GM19193 (cell line): Measurements from ENCODE around the gene CSF1R.

Experiments
- POLR2A ChIP-seq: IDR thresholded peaks from 4 replicates; pipeline ENCODE4 v1.6.1; 2011; ENCODE audit not compliant: insufficient read depth, insufficient read length; ENCODE audit errors: extremely low read depth

Gene CSF1R

DNA sequence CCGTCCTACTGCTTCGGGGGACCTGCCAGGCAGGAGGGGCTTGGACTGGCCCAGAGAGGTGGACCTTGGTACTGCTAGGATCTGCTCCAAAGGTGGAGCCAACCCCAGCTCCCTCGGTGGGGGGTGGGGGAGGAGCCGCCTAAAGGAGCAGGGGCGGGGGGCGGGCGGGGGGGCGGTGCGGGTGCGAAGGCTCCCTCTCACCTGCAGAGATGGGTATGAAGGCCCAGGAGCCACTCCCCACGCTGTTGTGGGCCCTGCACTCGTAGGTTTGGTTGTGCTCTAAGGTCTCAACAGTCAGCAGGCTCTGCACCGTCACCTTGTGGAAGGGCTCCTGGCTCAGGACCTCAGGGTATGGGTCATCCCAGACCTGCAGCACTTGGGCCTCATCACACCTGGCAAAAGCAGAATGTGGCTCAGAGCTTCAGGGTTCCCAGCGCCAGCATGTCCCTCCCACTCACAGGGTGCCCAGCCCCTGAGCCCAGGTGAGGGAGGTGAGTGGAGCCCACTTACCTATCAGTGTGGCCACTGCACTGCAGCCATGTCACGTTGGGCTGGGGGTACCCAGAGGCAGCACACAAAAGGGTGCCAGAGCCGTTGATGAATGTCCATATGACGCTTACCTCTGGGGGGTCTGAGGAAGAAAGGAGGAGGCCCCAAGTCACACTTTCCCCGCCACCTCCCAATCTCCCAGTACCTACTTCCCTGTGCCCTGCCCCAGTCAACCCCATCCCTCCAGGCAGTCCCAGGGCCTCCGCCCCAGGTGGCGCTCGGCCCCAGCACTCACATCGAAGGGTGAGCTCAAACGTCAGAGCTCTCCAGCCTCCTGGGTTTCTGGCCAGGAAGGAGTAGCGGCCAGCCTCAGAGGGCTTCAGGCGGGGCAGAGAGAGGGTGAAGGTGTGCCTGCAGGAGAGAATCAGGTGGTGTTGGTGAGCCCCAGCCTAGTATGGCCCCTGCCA is 16.4 kb downstream of the CSF1R start:
- no peak for TF ChIP-seq POLR2A

DNA sequence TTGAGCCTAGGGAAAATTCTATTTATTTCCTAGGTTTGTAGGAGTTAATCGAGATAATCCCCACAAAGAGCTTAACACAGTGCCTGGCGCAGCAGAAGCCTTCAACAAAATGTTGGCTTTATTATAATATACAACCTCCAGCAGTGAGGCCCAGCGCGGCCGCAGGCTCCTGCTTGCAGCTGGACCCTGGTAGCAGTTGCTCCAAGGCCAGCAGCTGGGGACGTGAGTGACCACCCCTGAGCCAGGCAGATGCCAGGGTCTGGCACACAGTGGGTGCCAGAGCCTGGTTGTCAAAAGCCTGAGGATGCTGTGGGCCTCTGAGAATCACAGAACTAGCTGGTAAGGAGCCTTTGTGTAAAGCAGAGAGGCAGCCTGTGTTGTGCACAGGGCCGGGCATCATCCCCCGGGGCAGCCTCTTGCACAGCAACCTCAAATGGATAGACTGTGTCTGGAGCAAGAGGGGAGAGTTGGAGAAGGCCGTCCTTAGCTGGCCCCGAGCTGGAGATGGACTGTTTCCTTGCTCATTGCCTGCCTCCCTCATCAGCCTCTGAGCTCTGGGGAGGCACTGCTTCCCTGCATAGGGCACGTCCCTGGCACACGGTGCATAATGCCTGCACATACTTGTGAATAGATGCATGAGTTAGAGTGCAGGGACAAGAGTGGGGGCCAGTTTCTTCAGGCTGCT is 17.3 kb downstream of the CSF1R start:
- no peak for TF ChIP-seq POLR2A

DNA sequence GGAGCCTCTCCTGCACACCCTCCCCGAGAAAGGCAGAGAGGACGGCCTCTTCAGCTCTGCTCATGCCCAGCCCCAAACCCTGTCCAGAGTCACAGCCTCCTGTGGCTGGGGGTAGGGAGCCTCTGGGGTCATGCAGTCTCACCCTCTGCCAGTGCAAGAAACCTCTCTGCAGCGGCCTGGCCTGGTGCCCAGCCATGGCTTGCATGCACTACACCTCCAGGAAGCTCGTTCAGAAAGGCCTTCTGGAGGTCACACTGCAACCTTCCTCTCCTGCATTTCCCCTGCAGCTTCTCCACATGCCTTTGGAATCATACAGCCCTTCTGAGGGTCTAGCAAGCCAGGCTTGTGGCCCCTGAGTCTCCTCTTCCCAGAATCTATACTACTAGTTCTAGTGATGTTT is 17.9 kb downstream of the CSF1R start:
- TF ChIP-seq POLR2A = no peak

DNA sequence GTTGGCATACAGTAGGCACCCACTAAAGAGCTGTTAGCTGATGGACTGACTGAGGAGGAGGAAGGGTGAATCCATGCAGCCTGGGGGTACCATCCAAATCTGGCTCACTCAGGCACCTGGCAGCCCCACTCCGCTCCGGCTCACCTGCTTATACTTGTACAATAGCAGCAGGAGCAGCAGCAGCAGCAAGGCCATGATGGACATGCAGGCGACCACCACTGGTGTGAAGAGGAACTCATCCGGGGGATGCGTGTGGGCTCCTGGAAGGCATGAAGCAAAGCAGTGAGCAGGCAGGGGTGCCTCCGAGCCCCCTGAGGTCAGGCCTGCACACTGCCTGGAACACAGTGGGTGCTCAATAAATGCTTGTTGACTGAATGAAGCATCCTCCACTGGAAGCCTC is 18.3 kb downstream of the CSF1R start:
- TF ChIP-seq POLR2A = no peak

DNA sequence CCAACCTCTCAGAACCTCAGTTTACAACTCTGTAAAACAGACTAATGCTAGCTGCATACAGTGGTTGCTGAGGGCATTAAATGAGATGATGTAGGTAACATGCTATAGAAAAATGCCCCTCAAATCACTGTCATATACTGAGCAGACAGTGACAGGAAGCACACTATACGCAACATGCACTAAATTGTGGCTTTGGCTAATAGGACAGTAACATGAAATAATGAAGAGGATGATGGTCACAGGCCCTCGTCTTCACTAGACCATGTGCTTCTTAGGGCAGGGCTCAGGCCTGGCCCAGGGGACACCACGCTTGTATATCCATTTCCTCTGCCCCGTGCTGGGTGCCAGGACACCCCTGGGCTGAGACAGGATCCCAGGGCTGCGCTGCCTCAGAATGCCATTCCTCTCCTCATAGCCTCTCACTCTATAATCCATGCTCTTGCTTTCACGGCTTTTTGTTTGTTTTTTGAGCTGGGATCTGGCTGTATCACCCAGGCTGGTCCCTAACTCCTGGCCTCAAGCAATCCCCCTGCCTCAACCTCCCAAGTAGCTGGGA is 18.9 kb downstream of the CSF1R start:
- TF ChIP-seq POLR2A = no peak

DNA sequence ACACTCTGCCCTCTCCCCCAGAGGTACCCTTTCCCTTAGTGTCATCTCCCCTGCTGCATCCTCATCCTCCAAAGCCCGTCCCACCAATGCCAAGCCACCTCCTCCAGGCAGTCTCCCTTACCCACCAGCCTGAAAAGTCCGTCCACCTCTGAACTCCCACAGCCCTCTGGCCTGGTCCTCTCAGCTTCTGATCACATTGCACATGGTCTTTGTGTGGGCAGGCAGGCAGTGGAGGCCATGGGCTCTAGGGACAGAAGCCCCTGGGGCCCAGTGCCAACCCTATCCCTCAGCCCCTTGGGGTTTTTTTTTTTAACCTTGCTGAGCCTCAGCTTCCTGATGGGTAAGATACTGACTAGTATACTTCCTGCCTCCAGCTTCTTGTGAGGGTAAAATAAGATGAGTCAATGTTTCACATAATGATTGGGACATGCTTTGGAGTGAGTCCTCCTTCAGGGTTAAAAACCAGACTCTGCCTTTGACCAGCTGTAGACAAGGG is 19.4 kb downstream of the CSF1R start:
- TF ChIP-seq POLR2A = no peak

DNA sequence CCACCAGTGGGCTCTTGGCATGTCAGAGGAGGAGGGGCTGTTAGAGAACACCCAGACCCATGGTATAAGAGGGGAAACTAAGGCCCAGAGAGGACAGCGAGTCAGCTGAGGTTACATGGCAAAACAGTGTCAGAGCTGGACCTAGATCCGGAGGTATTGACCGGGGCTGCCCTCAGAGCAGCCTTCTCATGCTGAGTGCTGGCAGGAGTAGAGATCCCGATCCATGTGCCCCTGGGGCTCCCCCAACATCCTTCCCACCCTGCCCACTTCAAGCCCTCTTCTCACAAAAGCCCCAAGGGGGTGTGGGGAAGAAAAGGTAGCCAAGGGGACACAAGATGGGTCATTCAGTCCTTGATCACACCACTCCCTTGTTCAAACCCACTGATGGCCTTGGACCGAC is 19.9 kb downstream of the CSF1R start:
- no peak for TF ChIP-seq POLR2A

DNA sequence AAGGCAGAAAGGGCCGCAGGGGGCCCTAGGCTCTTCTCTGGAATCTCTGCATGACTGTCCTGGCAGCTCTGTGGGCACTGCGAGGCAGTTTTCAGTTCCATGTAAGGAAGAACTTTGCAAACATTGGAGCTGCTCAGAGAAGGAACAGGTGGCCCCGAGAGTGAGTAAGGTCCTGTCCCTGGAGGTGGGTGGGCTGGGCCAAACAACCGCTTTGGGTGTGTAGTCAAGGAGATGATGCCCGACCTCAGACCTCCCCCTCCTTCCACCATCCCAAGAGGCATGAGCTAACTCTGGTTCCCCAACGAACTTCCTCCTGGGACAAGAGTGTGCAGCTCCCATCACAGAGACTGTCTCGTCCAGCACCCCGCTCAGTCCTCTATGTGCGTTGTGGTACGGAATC is 20.5 kb downstream of the CSF1R start:
- TF ChIP-seq POLR2A = no peak

DNA sequence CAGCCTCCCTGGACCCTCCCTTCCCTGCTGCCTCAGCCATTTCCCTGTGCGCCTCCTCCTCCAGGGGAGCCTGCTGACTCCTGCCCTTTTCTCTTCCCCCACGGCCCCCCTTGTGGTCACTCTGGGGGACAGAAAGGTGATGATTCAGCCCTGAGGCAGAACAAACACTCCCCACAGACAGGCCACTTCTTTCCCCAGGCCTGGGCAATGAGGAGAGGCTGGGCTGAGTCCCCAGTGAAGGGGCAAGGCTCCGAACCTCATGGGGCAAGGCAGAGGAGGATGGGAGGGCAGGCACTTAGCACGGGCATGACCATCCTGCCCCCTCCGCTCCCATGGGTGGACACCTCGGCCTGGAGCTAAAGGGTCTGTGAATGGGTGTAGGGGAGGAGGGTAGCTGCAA is 21.0 kb downstream of the CSF1R start:
- TF ChIP-seq POLR2A = no peak

DNA sequence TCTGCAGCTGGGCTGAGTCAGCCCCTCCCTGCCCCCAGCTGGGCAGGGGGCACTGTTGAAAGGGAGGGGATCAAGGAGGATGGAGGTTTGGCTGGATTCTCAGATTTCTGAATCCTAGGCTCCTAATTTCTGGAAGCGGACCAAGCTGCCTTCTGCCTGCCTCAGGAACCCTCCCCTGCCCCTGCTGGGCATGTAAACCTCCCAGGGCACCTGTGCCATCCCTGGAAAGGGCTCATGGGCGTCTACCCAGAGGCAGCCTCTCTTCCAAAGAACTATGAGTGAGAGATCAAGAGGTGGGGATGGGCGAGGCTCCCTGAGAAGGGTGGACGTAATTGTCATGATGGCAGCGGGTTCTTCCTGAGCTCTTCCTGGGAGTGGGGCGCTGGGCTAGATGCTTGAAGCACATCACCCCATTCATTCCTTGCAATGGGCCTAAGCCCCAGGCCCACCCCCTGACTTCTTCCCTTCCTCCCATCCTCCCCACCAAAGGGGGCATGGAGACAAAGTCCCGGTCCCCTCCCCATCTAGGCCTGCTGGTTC is 21.6 kb downstream of the CSF1R start:
- no peak for TF ChIP-seq POLR2A

DNA sequence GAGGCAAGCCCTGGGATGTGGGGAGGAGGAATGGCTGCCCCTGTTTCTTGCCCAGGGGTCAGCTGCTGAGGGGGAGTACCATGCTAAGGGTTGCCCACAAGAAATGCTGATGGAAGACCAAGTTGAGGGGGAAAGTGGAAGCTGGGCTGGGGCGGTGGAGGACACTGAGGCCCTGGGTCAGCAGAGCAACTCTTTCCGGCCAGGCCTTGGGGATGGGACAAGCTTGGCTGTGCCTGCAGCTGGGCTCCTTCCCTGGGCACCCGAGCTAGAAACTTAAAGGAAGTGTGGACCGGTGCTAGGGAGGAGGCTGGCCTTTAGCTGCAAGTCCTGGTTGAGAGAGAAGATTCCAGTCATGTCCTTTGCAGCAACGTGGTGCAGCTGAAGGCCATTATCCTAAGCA is 22.7 kb downstream of the CSF1R start:
- TF ChIP-seq POLR2A = no peak

DNA sequence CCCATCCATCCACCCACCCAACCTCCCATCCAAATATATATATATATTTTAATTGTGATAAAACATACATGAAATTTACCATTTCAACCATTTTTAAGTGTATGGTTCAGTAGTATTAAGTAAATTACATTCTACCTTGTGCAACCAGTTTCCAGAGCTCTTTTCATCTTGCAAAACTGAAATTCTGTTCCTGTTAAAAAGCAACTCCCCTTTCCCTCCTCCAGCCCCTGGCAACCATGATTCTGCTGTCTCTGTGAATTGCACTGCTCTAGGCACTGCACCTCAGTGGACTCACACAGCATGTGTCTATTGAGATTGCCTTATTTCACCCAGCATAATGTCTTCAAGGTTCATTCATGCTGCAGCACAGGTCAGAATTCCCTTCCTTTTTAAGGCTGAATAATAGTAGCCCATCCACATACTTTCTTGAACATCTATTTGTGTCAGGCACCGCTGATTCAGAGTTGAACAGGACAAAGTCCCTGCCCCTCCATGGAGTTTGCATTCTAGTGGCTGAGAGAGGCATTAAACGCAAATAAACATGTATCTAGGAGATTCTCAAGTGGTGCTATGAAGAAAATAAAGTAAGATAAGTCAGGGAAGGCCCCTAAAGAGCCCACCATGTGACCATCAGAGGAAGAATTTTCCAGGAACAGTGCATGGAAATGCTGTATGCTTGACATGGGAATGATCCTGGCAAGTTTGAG is 24.0 kb downstream of the CSF1R start:
- TF ChIP-seq POLR2A = no peak

DNA sequence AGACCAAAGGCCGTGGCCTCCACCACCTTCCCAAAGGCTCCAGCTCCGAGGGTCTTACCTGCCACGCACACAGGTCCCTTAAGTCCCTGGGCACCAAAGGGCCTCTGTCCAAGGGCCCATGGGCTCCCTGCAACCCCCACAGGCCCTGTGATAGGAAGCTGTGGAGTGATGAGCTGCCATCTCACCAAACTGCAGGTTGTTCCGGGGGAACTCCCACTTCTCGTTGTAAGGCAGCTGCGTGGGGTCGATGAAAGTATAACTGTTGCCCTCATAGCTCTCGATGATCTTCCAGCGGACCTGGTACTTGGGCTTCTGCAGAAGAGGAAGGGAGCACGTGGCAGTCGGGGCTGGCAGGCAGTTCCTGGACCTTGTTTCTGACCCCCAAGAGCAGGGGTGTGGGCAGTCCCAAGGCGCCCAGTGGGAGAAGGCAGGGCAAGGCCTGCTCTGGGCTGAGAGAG is 24.8 kb downstream of the CSF1R start:
- no peak for TF ChIP-seq POLR2A

DNA sequence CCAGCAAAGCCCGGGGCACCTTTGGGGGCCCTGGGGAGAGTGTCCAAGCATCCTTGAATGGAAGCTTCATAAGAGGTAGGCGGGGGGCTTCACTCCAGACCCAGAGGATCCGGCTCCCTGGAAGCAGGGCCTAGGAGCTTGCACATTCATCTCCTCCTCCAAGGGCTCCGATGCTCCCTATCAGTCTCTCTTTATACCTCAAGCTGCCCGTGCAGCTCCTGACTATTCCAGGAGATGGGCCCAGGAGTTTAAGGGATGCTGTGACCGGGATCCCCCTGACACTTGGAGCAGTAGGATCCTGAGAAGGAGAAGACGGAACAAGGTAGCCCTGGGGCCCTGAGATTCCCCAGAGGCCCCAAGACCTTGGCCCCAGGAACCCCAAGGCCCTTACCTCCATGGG is 25.9 kb downstream of the CSF1R start:
- no peak for TF ChIP-seq POLR2A

DNA sequence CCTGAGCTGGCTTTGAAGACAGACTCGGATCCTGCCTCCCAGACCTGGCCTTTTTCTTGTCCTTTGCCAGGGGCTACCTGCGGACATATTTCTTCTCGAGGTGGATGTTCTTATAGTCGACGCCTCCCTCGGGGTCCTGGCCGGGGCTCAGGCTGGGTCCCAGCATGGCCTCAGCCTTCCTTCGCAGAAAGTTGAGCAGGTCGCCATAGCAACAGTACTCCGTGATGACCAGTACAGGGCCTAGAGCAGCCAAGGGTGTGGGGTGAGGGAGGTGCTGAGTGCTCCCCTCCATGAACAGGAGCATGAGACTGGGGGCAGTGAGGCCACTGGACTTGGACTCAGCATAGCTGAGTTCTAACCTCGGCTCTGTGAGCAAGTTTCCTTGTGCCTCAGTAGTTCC is 26.7 kb downstream of the CSF1R start:
- TF ChIP-seq POLR2A = no peak

DNA sequence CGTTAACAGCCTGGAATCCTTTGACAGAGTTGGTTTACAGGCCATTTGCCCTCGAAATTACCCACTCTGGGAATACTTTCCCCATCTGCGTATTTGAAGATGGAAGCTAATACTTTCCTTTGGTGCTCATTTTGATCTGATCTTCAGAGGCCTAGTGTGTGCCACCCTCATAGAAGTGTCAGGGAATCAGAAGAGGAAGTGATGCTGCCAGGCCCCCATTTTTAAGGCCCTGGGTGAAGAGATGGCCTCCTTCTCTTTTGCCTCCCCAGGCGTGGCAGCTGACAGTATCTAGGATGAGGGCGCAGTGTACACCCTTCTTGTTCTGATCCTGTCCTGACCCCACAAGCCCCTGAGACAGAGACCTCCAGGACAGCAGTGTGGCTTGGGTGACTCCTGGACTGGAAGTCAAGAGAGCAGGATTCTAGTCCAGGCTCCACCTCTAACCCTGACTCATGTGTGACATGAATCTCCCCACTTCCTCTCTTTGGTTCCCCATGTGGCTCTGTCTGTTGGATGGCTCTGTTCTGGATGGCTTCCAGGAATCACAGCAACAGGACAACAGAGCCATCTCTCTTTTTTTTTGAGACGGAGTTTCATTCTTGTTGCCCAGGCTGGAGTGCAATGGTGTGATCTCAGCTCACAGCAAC is 27.8 kb downstream of the CSF1R start:
- no peak for TF ChIP-seq POLR2A
